ENCODE results near the gene ARHGEF4.

ARHGEF4 gene, protein sequence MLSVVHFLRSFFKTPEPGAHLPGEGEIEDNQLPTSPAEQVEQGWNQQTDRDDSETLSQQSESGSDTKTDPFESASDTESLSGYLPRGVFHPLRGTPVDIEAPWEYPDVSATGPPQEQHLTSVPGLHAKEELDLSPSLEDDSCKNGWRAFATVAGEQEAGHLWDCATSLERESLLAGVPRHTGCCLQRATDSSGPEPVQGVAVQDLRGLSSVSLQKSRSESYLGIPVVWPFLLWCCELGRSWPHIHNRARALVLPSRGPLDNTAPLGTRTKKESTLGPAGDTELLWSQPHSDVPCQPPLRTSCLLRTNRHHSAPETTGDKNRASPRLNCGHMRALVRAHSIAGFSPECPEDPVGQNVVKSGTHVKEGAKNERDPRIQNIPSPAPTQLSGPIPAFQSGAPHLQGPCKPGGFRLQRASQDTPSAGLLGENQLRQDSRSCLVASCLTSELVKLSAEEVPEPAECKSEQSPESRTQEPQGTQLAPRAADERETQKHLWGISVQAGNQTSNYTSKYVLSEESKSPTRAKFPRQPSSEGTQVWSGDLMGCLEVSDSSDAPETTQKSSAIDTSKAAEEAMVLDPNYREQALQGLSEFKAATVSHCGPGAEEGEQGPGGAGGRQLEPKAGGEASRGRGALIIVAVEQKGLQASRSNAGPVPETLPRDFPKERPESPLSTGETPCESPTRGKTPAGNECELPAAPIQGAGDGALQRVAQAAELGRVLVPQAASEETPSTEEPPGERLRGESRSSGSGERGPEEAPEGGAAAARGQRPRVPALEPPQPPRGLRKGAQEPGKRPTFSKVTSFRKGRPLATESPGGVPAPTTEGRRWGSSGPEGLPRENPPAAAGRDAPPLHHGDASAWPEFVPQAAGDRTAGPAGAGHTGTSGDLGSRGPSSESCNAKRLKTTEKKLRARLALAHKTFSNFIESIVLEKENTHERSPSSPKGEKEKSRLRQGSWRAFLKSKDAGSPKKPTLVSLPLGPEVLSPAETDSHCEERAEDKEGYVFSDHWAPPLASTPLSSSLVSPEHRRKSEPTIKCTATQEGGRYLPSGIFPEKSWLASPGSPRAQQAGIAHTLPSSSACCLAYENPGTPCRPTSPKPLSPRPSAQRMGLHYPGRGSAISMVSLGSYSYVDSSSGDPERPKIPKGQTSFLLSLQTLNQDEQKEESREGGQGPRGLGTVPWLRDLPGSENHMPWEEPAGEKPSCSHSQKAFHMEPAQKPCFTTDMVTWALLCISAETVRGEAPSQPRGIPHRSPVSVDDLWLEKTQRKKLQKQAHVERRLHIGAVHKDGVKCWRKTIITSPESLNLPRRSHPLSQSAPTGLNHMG (N-terminal part only)

DNA sequence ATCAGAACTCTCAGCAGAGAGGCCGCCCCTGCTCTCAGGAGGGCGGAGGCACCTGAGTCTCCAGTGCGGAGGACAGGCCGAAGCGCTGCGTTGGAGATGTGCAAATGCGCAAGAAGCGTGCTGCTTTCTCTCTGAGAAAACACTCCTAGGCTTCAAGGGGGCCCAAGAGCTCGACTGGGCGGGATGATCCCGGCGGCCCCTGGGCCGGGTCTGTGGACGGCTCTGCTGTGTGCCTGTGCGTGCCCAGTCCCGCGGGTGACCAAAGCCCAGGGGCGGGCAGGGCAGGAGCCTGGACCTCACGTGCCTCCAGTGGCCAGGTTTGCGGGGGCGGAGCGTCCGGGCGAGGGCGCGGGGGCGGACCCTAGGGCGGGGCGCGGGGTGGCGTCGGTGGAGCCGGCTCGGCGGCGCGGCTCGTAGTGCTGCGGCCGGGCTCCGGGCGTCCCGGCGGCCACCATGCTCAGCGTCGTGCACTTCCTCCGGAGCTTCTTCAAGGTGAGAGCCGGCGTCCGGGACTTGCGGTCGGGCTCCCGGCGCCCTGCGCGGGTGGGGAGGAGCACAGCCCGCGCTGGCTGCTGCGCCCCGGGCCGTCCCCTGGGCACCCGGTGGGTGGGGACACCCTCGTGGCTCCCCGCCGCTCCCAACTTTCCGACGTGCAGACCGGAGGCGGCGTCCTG lies at the start of gene ARHGEF4:
Gene ARHGEF4, plus strand, starts transcription at position 414 of the 674 bp plus-strand sequence. Its CDS starts 40 bp downstream, at position 454.
- peak; percentile 34 for DNase-seq

DNA sequence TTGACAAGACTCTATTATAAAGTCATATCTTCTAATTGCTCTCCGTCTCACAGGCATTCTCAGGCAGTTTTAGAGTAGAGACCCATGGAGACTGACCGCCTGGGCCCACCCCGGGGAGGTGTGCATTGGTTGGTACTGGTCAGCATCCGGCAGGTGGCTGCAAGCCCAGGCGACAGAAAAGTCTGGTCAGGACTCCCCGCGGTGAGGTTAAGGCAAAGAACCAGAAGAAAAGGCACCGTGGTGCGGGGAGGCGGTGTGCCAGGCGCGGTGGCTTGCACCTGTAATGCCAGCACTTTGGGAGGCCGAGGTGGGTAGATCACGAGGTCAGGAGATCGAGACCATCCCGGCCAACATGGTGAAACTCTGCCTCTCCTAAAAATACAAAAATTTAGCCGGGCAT lies 48.9 kb upstream of the ARHGEF4 start:
- DNase-seq, result no peak

DNA sequence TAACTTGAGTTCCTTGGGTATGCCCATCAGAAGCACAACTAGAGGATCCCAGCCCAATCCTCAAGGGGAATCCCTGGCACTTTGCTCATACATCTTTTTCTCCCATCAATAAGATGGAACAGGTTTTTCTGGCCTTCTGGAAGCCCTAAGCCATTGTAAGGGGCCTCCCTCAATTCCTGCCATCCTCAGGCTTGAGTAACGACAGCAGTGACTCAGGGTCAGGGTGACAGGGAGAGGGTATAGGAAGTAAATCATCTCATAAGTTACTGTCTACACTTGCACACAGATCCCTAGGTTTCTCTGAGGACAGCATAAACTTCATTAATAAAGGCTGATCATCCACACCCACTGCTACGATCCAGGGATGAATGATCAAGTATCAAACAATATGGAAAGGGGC lies 46.4 kb upstream of the ARHGEF4 start:
- DNase-seq, result no peak

DNA sequence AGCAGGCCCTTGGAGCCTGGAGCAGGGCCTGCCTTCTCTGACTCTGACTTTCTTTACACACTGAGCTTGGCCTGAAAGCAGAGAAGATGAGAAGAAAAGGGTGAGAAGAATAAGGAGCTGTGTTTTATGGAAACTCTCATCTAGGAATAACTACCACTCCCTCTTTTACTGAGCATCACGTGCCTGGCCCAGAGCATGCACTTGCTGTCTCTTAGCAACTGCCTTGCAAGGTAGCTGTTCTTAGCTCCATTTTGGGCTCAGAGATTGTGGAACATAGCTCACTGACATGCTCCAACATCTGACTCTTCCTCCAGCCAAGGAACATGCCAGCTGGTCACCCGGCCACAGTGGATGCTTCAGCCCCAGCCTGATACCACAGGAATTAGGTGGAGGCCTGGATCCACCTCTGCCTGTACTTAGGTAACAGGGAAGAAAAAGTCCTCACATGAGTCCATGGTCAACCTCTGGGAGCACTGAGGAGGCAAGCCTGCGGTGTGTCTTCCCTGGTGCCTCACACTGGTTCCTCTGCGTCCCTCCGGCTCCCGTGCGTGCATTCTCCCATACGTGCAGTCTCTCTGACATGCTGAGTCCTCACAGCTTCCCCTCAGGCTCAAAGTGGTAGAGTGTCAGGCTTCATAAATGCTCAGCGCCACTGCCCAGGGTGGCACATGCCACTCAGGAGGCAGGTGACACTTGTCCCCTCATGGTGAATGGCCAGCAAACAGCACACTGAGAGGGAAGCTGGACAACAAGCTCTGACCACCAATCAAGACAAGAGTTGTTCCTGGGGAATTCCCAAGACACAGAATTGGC lies 45.7 kb upstream of the ARHGEF4 start:
- no peak for DNase-seq

DNA sequence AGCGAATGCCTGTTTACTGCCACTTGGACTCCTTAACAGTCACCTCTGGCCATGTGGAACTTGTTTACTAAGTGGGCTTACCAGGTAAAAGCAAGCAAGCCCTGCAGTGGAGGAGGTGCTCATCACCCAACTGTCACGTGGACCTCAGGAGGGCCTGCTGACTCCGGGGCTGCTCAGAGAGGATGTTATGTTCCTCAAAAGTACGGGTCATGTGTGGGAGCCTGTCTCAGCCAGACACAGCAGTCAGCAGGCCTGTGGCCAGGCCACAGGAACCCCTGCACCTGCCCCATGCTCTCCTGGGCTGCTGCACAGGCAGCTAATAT lies 45.1 kb upstream of the ARHGEF4 start:
- DNase-seq, result no peak

DNA sequence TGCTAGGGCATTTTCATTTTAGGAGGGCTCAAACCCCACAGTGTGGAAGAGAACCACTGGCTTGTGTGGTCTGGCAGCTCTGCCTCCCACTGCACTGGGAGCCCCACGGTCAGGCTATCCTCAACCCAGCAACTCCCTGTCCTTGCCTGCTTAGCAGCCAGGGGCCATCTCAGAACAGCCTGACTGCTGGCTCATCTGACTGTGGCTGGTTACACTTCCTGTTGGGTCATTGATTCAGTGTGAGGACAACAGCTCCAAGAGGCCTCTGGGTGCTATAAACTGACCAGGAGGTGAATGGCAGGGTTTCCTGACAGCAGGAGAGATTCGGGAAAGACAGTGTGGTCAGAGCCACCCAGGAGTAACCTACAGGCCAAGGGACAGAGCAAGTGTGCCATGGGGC lies 41.3 kb upstream of the ARHGEF4 start:
- no peak for DNase-seq

DNA sequence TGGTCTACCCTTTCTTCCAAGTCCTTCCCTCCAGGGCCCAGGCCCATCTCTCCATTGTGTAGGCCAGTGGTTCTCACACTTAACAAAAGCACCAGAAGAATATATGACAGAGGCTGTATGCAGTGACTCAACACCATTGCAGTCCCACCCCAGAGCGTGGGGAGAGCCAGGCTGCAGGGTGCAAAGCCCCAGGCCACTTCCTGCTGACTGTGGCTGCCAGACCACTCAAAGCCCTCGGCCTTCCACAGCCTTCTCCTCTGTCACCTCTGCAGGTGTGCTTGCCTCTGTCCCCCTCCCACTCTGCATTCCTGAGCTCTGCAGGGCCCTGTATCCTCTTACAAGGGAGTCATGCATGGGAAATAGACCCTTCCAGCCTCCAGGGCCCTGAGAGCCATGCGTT lies 40.4 kb upstream of the ARHGEF4 start:
- DNase-seq, result peak; percentile 16

DNA sequence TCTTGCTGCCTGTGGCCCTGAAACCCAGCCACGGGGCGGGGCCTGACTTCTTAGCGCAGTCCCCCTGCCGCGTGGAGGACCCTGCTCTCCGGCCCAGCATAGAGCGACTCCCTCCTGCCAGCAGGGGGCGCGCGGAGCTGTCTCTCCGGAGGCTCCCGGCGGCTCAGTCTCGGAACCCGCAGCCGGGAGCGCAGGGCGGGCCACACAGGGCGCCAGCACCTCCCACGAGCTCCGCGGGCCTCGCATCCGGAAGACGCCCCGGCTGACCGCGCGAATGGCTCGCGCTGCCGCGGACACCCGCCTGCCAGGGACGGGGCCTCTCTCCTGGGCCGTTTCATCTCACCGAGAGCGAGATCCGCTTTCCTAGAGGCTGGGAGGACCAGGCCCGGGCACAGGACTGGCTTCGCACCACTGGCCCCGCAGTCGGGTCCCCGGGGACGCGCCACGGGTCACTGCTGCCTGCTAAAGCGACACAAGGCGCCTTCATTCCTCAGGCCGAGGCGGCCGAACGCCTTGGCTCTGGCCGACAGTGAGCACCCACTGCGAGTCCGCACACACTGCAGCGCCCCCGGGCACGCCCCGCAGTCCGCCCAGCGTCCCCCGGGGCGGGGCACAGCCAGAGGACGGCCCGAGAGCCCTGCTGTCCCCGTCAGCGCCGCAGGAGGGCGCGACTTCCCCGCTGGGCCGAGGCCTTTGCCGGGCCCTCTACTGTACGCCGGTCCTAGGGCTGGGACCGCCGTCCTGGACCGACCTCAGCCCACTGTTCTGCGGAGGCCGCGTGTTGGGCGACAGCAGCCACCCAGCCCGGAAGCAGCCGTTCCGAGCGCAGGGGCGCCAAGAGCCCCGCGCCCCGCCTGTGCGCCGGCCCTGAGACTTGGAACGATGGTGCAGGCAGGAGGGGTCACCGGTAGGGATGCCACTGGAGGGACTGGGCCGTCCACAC lies 39.0 kb upstream of the ARHGEF4 start:
- DNase-seq, result peak; percentile 95

DNA sequence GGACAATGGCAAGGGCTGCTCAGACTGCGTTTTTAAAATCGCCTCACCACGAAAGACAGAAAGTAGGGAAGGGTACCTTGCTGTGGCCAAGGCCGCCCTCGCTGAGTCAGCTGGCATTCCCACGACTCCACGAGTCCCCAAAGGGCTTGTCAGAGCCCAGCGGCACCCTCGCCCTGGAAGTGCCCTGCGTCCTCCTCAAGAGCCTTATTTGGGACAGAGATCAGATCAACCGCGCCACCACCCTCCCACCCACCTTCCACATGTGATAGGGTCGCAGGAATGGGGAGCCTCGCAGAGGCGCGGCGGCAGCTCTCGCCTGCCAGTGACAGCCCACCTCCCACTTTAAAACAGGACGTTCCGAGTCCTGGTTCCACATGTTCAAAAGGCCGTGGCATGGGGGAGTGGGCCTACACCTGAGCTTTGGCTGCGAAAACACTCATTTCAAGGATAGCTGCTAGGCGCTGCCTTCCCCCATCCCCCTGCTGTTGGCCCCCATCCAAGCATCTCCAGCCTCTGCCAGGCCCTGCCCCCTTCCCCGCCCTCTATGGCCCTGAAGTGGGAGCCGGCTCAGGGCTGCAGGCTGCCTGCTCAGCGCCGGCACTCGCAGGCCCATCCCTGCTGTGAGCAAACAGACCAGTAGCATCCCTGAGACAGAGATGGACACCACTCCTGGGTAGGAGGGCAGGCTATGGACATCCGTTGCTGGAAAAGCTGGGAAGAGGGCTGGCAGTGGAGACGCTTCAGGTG lies 38.1 kb upstream of the ARHGEF4 start:
- DNase-seq, result no peak

DNA sequence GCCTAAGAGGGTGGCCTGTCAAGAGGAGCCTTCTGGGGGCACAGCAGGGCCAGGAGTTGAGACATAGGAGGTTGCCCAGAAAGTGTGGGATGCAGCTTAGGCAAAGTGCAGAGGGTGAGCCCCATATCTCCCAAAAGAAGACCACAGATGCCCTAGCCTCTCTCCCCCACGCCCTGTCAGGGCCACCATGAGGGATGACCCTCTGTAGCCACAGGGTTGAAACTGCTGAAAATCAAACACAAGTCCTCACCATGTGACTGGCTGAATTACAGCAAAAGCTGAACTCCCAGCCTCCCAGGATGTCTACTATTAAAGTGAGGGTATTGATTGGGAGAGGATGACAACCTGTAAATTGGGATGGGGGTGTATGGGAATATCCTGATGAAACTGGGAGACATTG lies 37.4 kb upstream of the ARHGEF4 start:
- DNase-seq, result no peak

DNA sequence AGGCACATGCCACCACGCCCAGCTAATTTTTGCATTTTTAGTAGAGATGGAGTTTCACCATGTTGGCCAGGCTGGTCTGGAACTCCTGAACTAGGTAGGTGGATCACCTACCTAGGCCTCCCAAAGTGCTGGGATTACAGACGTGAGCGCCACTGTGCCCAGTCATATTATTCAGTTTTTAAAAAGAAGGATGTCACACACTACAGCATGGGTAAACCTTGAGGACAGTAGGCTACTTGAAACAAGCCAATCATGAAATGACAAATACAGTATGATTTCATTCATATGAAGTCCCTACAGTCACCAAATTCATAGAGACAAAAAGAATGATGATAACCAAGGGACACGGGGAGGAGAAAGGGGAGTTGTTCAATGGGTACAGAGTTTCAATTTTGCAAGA lies 31.1 kb upstream of the ARHGEF4 start:
- DNase-seq, result no peak

DNA sequence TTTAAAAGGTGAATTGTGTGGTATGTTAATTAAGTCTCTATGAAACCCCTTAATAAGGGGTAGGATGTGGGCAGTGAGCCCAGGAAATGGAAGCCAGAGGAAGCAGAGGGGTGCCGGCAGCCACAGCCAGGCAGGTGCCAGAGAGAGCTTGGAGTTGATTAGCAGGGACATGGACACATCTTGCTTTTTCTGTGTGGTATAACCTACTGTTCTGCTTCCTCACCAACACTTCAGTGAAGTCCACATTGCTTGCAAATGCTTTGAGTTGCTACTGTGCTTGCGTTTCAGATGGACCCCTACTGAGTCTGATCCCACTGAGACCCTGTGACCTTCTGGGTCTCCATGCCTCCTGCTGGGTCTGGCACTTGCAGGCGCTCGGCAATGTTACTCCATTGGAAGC lies 30.3 kb upstream of the ARHGEF4 start:
- DNase-seq, result no peak

DNA sequence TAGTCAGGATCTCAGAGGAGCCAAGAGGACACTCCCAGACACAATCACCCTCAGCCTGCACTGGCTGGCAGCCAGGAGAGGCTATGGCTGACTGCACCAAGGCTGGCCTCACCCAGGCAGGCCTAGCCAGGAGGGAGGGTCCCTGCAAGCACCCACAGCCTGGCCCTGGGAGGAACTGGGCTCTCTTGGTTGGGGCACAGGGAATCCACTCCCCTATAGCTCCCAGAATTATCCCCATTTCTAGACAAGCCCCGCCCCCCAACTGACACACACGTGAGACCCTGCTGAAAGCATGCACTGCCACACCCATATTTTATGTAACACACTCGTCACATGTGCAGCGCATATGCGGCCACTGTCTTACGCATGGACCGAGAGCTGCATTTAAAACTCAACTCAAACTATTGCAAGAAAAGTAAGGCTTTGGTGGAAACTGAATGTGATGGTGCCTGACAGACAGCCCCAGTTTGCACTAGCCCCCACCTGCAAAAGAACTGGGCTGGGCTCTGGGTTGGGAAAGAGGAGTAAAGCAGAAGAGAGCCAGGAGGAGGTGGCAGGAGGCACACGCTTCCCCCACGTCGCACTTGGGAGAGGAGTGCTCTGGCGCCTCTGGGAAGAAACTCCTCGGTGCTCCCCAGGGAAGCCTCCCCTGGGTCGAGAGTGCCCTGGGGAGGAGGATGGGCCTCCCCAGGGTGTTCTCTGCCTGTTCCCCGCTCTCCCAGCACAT lies 28.9 kb upstream of the ARHGEF4 start:
- DNase-seq, result no peak

DNA sequence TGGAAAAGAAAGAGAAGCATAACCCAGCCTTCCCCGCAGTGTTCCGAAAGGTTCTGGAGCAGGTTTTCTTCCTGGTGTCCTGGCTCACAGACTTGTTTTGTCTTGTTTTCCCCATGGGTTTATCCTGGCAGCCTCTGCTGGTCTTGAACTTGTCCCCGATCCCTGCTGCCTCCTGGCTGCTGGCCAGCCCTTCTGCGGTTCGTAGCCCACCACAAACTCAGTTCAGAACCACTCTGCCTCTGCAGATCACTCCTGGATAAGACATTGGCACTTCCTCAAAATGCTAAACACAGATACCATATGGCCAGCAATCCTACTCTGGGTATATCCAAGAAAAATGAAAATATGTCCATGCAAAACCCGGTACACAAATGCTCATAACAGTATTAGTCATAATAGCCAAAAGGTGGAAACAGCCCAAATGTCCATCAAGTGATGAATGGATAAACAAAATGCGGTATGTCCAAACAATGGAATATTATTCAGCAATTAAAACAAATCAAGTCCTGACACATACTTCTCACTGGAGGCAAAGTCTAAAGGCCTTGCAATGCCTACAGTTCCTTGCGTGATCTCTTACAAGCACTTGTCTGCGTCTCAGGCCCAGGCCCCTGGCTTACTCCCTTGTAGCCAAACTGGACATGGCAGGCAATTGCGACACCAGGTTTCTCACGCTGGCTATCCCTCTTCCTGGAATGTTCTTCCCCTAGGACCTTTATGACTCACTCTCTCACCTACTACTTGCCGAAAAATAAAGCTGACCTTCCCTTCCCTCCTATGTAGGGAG lies 28.0 kb upstream of the ARHGEF4 start:
- DNase-seq, result no peak

DNA sequence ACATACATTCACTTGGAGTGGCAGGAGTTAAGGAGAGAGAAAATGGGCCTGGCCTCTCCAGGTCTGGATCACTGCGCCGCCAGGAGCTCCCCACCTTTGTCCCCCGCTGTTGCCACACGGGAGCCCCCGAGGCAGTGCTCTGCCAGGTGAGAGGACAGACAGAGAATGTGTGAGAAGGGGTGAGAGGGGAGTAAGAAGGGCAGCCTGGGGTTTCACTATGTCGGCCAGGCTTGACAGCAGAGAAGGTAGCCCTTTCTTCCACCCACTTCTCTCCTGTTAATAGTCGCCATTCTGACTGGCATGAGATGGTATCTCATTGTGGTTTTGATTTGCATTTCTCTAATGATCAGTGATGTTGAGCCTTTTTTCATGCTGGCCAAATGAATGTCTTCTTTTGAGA lies 26.2 kb upstream of the ARHGEF4 start:
- no peak for DNase-seq

DNA sequence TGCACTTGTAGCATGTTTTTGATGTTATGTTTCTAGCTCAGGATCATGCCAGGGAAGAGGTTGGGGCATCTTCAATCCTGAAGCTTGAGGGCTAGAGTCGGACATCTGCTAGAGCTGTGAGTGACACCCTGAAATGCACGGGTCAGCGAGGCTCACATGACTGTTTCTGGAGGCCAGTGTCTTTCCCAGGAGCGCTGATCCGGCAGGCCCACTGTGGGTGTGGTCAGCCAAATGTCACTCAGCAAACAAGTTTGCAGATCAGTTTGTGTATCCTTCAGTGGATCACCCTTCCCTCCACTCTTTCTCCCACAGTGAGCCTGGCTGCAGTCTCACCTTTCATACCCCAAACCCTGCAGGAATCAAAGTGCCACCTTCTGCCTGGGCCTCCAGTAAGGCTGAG lies 23.0 kb upstream of the ARHGEF4 start:
- no peak for DNase-seq

DNA sequence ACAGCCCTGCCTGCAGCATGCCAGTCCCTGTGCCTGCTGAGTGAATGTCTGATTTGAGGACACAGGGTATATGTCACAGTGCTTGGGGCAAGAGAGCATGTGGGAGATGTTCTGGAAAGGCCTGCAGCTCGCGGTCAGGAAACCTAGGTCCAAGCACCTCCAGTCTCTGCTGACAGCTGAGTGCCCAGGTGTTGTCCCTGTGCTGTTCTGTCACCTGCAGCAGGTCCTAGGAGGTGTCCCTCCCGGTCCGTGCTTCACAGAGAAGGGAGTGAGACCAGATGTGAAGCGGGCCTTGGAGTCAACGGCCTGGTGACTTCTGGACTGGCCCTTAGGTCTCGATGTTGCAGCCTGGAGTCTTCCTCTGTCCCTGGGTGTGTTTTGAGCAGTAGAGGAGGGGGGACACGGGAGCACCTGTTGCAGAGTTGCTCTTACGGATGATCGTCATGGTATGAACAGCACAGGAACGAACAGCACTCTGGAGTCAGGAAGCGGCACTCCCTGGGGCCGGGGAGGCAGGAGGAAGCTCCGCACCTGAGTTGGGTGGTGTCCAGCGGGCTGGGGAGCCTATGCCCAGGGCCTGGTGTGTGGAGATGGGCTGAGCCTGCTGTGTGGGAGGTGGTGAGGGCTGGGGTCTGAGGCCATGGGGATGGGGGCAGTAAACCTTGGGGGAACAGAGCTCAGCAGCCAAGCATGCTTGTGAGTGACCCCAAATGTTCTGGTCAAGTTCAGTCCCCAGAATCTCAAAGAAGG lies 21.6 kb upstream of the ARHGEF4 start:
- DNase-seq, result no peak

DNA sequence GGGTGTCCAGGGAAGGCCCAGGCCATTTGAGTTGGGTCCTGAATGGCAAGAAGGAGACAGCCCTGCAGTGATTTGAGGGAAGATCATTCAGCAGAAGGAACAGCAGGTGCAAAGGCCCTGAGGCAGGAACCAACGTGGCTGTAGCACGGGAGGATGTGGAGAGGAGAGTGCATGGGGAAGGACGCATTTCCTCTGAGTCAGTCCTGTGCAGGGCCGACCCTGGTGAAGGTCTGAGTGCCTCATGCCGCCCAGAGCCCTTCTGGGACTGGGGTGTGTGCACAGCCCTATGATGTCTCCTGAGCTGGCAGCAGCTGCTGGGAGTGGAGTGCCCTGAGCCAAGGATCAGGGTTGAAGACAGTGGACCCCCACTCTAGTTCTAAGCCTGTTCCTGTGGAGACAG lies 17.9 kb upstream of the ARHGEF4 start:
- no peak for DNase-seq
